Glomerular endothelial cell (primary cell): ENCODE results near the gene EPN3. TPM values are rescaled to one million over a fixed set of nuclear protein-coding genes. Genes with fewer than 3 reads are reported as not detected.

Experiments used
- DNase-seq: peaks from one replicate; pipeline ENCODE4 v3.0.0-alpha.2; 2011; ENCODE audit warnings: low read depth, low spot score; ENCODE audit errors: extremely low read depth
- total RNA-seq: library from RNA; depleted of rRNA; stranded (reverse); fragments of >200 nt; gene quantifications from 2 replicates; pipeline ENCODE4 v1.2.3, GENCODE V29; 2015

EPN3 gene
- total RNA-seq, 1 donor from 2014 or later, result 0.23 TPM

- DNase-seq, result no peak
Observed at GRCh38 chr17:50547736-50548083, 15.2 kb downstream of the EPN3 start.

- DNase-seq, result no peak
Observed at GRCh38 chr17:50548831-50549230, 16.3 kb downstream of the EPN3 start.

GRCh38 chr17:50549256-50549941, 16.9 kb downstream of the EPN3 start:
- no peak for DNase-seq

GRCh38 chr17:50549969-50550368, 17.4 kb downstream of the EPN3 start:
- DNase-seq, result no peak

GRCh38 chr17:50550661-50551432, 18.3 kb downstream of the EPN3 start:
- peak; percentile 31 for DNase-seq

- no peak for DNase-seq
Observed at GRCh38 chr17:50551433-50551815, 18.9 kb downstream of the EPN3 start.

- DNase-seq, result no peak
Observed at GRCh38 chr17:50551884-50552283, 19.3 kb downstream of the EPN3 start.

- no peak for DNase-seq
Observed at GRCh38 chr17:50554201-50554600, 21.7 kb downstream of the EPN3 start.

GRCh38 chr17:50556803-50557202, 24.3 kb downstream of the EPN3 start:
- no peak for DNase-seq

- DNase-seq, result no peak
Observed at GRCh38 chr17:50557630-50558029, 25.1 kb downstream of the EPN3 start.

- DNase-seq, result no peak
Observed at GRCh38 chr17:50558091-50558490, 25.6 kb downstream of the EPN3 start.

- no peak for DNase-seq
Observed at GRCh38 chr17:50558581-50558940, 26.0 kb downstream of the EPN3 start.

- no peak for DNase-seq
Observed at GRCh38 chr17:50558941-50559614, 26.5 kb downstream of the EPN3 start.

GRCh38 chr17:50559674-50560184, 27.2 kb downstream of the EPN3 start:
- no peak for DNase-seq

GRCh38 chr17:50560185-50560824, 27.8 kb downstream of the EPN3 start, which contains the start of gene CACNA1G:
CACNA1G (plus strand) TSS chr17:50560715; CDS start chr17:50561460, 745 bp downstream.
- no peak for DNase-seq

- DNase-seq, result no peak
Observed at GRCh38 chr17:50560931-50561745, 28.6 kb downstream of the EPN3 start.

GRCh38 chr17:50561746-50562141, 29.2 kb downstream of the EPN3 start:
- no peak for DNase-seq

GRCh38 chr17:50562242-50563091, 29.9 kb downstream of the EPN3 start:
- DNase-seq, result no peak

GRCh38 chr17:50563092-50563511, 30.6 kb downstream of the EPN3 start:
- no peak for DNase-seq
